Neural progenitor cell (in vitro differentiated cells): Measurements from ENCODE around the gene POLR2H. TPM values are rescaled to one million over a fixed set of nuclear protein-coding genes. Genes with fewer than 3 reads are reported as not detected.

ENCODE experiments used
- DNase-seq: peaks from one replicate; pipeline ENCODE4 v3.0.0-alpha.2; 2016; ENCODE audit warnings: low spot score
- H2AFZ ChIP-seq: fragments of 200-600 bp; sonication (generic); replicated peaks from 2 replicates; pipeline ENCODE4 v1.6.1; 2016; ENCODE audit warnings: antibody characterized with exemption
- H3F3A ChIP-seq: fragments of 200-600 bp; sonication (generic); 2 replicates; pipeline ENCODE4 v1.6.1; 2016; ENCODE audit warnings: antibody characterized with exemption, low read depth
- H3K27ac ChIP-seq: fragments of 200-600 bp; sonication (generic); 2 replicates; pipeline ENCODE4 v1.5.1; 2016; ENCODE audit warnings: mild to moderate bottlenecking
- H3K27me3 ChIP-seq: fragments of 200-600 bp; sonication (generic); 2 replicates; pipeline ENCODE4 v1.6.1; 2016; ENCODE audit warnings: mild to moderate bottlenecking, moderate library complexity
- H3K36me3 ChIP-seq: fragments of 200-600 bp; sonication (generic); 2 replicates; pipeline ENCODE4 v1.5.1; 2016
- H3K4me1 ChIP-seq: fragments of 200-600 bp; sonication (generic); 2 replicates; pipeline ENCODE4 v1.6.1; 2016; ENCODE audit warnings: mixed run types
- H3K4me2 ChIP-seq: fragments of 200-600 bp; sonication (generic); 2 replicates; pipeline ENCODE4 v1.6.1; 2016
- H3K4me3 ChIP-seq: fragments of 200-600 bp; sonication (generic); 2 replicates; pipeline ENCODE4 v1.5.1; 2016
- H3K79me2 ChIP-seq: fragments of 200-600 bp; sonication (generic); 2 replicates; pipeline ENCODE4 v1.6.1; 2016; ENCODE audit warnings: low read depth
- H3K9ac ChIP-seq: fragments of 200-600 bp; sonication (generic); 2 replicates; pipeline ENCODE4 v1.6.1; 2016
- H3K9me3 ChIP-seq: fragments of 200-600 bp; sonication (generic); 2 replicates; pipeline ENCODE4 v1.5.1; 2016; ENCODE audit warnings: low read depth
- H4K20me1 ChIP-seq: fragments of 200-600 bp; sonication (generic); 2 replicates; pipeline ENCODE4 v1.6.1; 2016; ENCODE audit warnings: low read depth
- H3K27ac Mint-ChIP-seq: 3 replicates; pipeline ENCODE4 v1.8.0; 2021; ENCODE audit warnings: mixed read lengths
- H3K27me3 Mint-ChIP-seq: 2 replicates; pipeline ENCODE4 v1.8.0; 2022; ENCODE audit warnings: low read depth, mild to moderate bottlenecking, inconsistent platforms, moderate library complexity, mixed read lengths; ENCODE audit not compliant: insufficient read depth
- H3K36me3 Mint-ChIP-seq: 3 replicates; pipeline ENCODE4 v1.8.0; 2021; ENCODE audit warnings: mixed read lengths
- H3K4me1 Mint-ChIP-seq: 3 replicates; pipeline ENCODE4 v1.8.0; 2021; ENCODE audit warnings: mixed read lengths
- H3K4me3 Mint-ChIP-seq: 3 replicates; pipeline ENCODE4 v1.8.0; 2021; ENCODE audit warnings: mild to moderate bottlenecking, moderate library complexity, mixed read lengths
- H3K9me3 Mint-ChIP-seq: 3 replicates; pipeline ENCODE4 v1.8.0; 2020; ENCODE audit warnings: mixed read lengths
- CTCF ChIP-seq: fragments of 200-600 bp; sonication (generic); IDR thresholded peaks from 2 replicates; pipeline ENCODE4 v1.5.1; 2017; ENCODE audit warnings: antibody characterized with exemption, mild to moderate bottlenecking
- EZH2 ChIP-seq: fragments of 200-600 bp; sonication (generic); IDR thresholded peaks from 2 replicates; pipeline ENCODE4 v1.6.1; 2017; ENCODE audit warnings: antibody characterized with exemption, mild to moderate bottlenecking, moderate library complexity
- EZH2phosphoT487 ChIP-seq: fragments of 200-600 bp; sonication (generic); IDR thresholded peaks from 2 replicates; pipeline ENCODE4 v1.6.1; 2017; ENCODE audit warnings: antibody characterized with exemption
- total RNA-seq: library from RNA; depleted of rRNA; stranded (reverse); fragments of >200 nt; gene quantifications from 2 replicates; pipeline ENCODE4 v1.2.3, GENCODE V29; 2015; ENCODE audit warnings: low replicate concordance

POLR2H gene
- total RNA-seq, 1 donor from 2014 or later, result 173 TPM

- H3K36me3 Mint-ChIP-seq, result no peaks in the 10 kb centered on the region
- no peak overlapping the region for H3K27ac Mint-ChIP-seq
- no peak overlapping the region for H3K9ac ChIP-seq
- H3F3A ChIP-seq, result peaks cover 13% of the 10 kb centered on the region
- H3K79me2 ChIP-seq, result no peaks in the 10 kb centered on the region
- TF ChIP-seq EZH2phosphoT487, result no peak
- TF ChIP-seq CTCF, result no peak
- TF ChIP-seq EZH2, result no peak
- peaks cover 3% of the 10 kb centered on the region for H3K9me3 Mint-ChIP-seq
- H3K27me3 ChIP-seq, result peaks cover 22% of the 10 kb centered on the region
- peaks cover 5% of the 10 kb centered on the region for H3K4me1 ChIP-seq
- peaks cover 2% of the 10 kb centered on the region for H3K4me1 Mint-ChIP-seq
- H3K4me3 Mint-ChIP-seq, result no peak overlapping the region
- peaks cover 1% of the 10 kb centered on the region for H4K20me1 ChIP-seq
- DNase-seq, result no peak
- no peak overlapping the region for H3K27ac ChIP-seq
- H3K9me3 ChIP-seq, result no peaks in the 10 kb centered on the region
- no peak overlapping the region for H3K4me3 ChIP-seq
- no peak overlapping the region for H2AFZ ChIP-seq
- no peak overlapping the region for H3K4me2 ChIP-seq
- H3K36me3 ChIP-seq, result no peaks in the 10 kb centered on the region
- peaks cover 30% of the 10 kb centered on the region for H3K27me3 Mint-ChIP-seq
Measured at GRCh38 chr3:184386047-184386806, 24.7 kb downstream of the POLR2H start.

- H3K27ac Mint-ChIP-seq, result peak overlapping the region; percentile 25
- no peak for TF ChIP-seq EZH2phosphoT487
- TF ChIP-seq EZH2, result no peak
- no peak for TF ChIP-seq CTCF
Measured at GRCh38 chr3:184387174-184387714, 25.7 kb downstream of the POLR2H start.

GRCh38 chr3:184388164-184388935 is 26.8 kb downstream of the POLR2H start:
- peaks cover under 1% of the 10 kb centered on the region for H3K27me3 ChIP-seq
- H3K79me2 ChIP-seq, result no peaks in the 10 kb centered on the region
- Mint-ChIP-seq H3K27me3 (peaks cover 28% of the 10 kb centered on the region), H3K36me3 (no peaks in the 10 kb centered on the region), H3K9me3 (peaks cover 3% of the 10 kb centered on the region), H3K27ac (peak overlapping the region; percentile 44), H3K4me1 (peaks cover 2% of the 10 kb centered on the region), H3K4me3 (peak overlapping the region; percentile 9)
- H4K20me1 ChIP-seq, result no peaks in the 10 kb centered on the region
- no peak overlapping the region for H3K9ac ChIP-seq
- no peak overlapping the region for H3K4me2 ChIP-seq
- no peak overlapping the region for H3K4me3 ChIP-seq
- H3K27ac ChIP-seq, result no peak overlapping the region
- H2AFZ ChIP-seq, result no peak overlapping the region
- no peak for DNase-seq
- no peaks in the 10 kb centered on the region for H3K9me3 ChIP-seq
- H3K4me1 ChIP-seq, result no peaks in the 10 kb centered on the region
- no peaks in the 10 kb centered on the region for H3F3A ChIP-seq
- no peak for TF ChIP-seq EZH2phosphoT487
- no peak for TF ChIP-seq CTCF
- no peak for TF ChIP-seq EZH2
- no peaks in the 10 kb centered on the region for H3K36me3 ChIP-seq

More at GRCh38 chr3:184387174-184387714, 25.7 kb downstream of the POLR2H start:
- Histone ChIP-seq H3K27ac (no peak overlapping the region), H3K4me2 (no peak overlapping the region), H3K36me3 (no peaks in the 10 kb centered on the region), H3K79me2 (no peaks in the 10 kb centered on the region), H3K9me3 (no peaks in the 10 kb centered on the region), H3K4me3 (no peak overlapping the region), H2AFZ (no peak overlapping the region), H3K9ac (no peak overlapping the region), H3K27me3 (peaks cover 12% of the 10 kb centered on the region), H3F3A (peaks cover 4% of the 10 kb centered on the region), H3K4me1 (no peaks in the 10 kb centered on the region), H4K20me1 (no peaks in the 10 kb centered on the region)
- H3K27me3 Mint-ChIP-seq, result peaks cover 33% of the 10 kb centered on the region
- DNase-seq, result no peak
- H3K4me1 Mint-ChIP-seq, result peaks cover 2% of the 10 kb centered on the region
- no peak overlapping the region for H3K4me3 Mint-ChIP-seq
- H3K36me3 Mint-ChIP-seq, result no peaks in the 10 kb centered on the region
- H3K9me3 Mint-ChIP-seq, result peaks cover 3% of the 10 kb centered on the region
